Peyer's patch (tissue), 4 donors: ENCODE results near the gene PHLDA3. TPM values are rescaled to one million over a fixed set of nuclear protein-coding genes. Genes with fewer than 3 reads are reported as not detected.
"Not testable (repeated sequence)": the region's sequence is repeated elsewhere in the genome, so short reads cannot be mapped to it uniquely, and the experiment has no call there.

Source experiments
- DNase-seq, 3 donors: peaks; one replicate each; pipeline ENCODE4 v3.0.0-alpha.2; 2017 to 2019
- H3K27ac ChIP-seq, 4 donors: fragments of 200-600 bp; sonication (generic); one replicate each; pipeline ENCODE4 v1.5.1; 2016 to 2019
- H3K27me3 ChIP-seq, 2 donors: fragments of 200-600 bp; sonication (generic); one replicate each; pipeline ENCODE4 v1.5.1; 2019
- H3K36me3 ChIP-seq, 3 donors: fragments of 200-600 bp; sonication (generic); one replicate each; pipeline ENCODE4 v1.5.1; 2016 to 2019
- H3K4me1 ChIP-seq, 4 donors: fragments of 200-600 bp; sonication (generic); one replicate each; pipeline ENCODE4 v1.5.1; 2016 to 2019
- H3K4me3 ChIP-seq, 4 donors: fragments of 200-600 bp; sonication (generic); 1 replicate in 3 of 4; 2 replicates in 1 of 4; pipeline ENCODE4 v1.5.1; 2016 to 2019; ENCODE audit warnings: mild to moderate bottlenecking in 1 of 4
- H3K9me3 ChIP-seq, 4 donors: fragments of 200-600 bp; sonication (generic); one replicate each; pipeline ENCODE4 v1.5.1; 2016 to 2019; ENCODE audit warnings: mild to moderate bottlenecking in 1 of 4
- POLR2A ChIP-seq, 2 donors: fragments of 450-650 bp; IDR thresholded peaks; one replicate each; pipeline ENCODE4 v1.5.1; 2017; ENCODE audit warnings: antibody characterized with exemption in 2 of 2, mild to moderate bottlenecking in 2 of 2, moderate library complexity in 2 of 2
- total RNA-seq, 4 donors: library from RNA; depleted of rRNA; stranded (reverse); fragments of >200 nt; gene quantifications; one replicate each; pipeline ENCODE4 v1.1.0, GENCODE V29; 2016
- TF ChIP-seq, protein P1 (sequence below), 6 experiments: fragments of 450-650 bp in 4 of 6; fragments of 200-600 bp in 2 of 6; sonication (generic) in 1 of 6; IDR thresholded peaks; one replicate each; pipeline ENCODE4 v1.5.1; 2017 to 2019; ENCODE audit warnings: antibody characterized with exemption in 6 of 6, mild to moderate bottlenecking in 3 of 6, moderate library complexity in 1 of 6

PHLDA3 gene
- total RNA-seq, 4 donors from 2014 or later, result 4.4 to 43.7 (median 5.2) TPM

DNA sequence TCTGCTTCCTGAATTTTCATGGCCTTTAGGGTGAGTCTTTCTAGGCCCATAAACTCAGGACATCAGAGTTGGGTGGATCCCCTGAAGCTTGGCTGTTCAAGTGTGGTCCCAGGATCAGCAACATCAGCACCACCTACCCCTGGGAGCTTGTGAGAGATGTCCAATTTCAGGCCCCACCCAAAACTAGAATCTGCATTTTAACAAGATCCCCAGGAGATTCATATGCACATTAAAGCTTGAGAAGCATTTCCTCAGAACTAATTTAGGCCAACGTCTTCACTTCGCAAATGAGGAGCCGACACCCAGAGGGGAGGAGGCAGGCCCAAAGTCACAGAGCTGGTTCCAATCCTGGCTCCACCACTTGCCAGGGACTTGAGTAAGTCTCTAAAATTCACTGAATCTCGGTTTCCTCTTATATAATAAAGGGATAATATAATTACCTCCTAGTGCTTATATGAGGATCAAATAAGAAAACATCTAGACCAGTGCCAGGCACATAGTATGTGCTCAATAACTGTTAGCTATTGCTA lies 10.3 kb upstream of the PHLDA3 start:
- no peak for DNase-seq
- Histone ChIP-seq H3K27me3 (no peaks in the 10 kb centered on the region), H3K4me3 (no peak overlapping the region), H3K36me3 (peaks cover 0 to 10% (median 0%) of the 10 kb centered on the region in 3 donors), H3K27ac (no peak overlapping the region), H3K9me3 (no peaks in the 10 kb centered on the region), H3K4me1 (peaks cover 4 to 36% (median 13%) of the 10 kb centered on the region in 4 donors)
- TF ChIP-seq POLR2A (IDR thresholded peaks at IDR 0.05), result no peak
- TF ChIP-seq, protein P1, sequence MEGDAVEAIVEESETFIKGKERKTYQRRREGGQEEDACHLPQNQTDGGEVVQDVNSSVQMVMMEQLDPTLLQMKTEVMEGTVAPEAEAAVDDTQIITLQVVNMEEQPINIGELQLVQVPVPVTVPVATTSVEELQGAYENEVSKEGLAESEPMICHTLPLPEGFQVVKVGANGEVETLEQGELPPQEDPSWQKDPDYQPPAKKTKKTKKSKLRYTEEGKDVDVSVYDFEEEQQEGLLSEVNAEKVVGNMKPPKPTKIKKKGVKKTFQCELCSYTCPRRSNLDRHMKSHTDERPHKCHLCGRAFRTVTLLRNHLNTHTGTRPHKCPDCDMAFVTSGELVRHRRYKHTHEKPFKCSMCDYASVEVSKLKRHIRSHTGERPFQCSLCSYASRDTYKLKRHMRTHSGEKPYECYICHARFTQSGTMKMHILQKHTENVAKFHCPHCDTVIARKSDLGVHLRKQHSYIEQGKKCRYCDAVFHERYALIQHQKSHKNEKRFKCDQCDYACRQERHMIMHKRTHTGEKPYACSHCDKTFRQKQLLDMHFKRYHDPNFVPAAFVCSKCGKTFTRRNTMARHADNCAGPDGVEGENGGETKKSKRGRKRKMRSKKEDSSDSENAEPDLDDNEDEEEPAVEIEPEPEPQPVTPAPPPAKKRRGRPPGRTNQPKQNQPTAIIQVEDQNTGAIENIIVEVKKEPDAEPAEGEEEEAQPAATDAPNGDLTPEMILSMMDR (IDR thresholded peaks at IDR 0.05), result no peak

DNA sequence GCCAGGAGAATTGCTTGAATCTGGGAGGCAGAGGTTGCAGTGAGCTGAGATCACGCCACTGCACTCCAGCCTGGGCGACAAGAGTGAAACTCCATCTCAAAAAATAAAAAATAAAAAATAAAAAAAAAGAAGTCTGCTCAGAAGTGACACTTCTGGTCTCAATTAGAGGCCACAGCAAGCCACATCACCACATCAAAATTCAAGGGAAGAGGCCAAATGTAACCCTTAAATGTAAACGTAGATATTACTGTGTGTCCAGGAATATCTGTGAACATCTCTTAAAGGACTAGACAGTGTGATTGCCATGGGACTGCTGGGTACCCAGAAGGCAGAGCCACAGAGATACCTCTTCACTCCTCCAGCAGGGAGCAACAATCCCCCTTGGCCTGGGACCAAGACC lies 9.7 kb upstream of the PHLDA3 start:
- H3K27ac ChIP-seq, H3K27me3 ChIP-seq, H3K36me3 ChIP-seq, DNase-seq, H3K4me3 ChIP-seq, H3K9me3 ChIP-seq: not testable (repeated sequence)
- H3K4me1 ChIP-seq, result peaks cover 4 to 36% (median 13%) of the 10 kb centered on the region in 4 donors

DNA sequence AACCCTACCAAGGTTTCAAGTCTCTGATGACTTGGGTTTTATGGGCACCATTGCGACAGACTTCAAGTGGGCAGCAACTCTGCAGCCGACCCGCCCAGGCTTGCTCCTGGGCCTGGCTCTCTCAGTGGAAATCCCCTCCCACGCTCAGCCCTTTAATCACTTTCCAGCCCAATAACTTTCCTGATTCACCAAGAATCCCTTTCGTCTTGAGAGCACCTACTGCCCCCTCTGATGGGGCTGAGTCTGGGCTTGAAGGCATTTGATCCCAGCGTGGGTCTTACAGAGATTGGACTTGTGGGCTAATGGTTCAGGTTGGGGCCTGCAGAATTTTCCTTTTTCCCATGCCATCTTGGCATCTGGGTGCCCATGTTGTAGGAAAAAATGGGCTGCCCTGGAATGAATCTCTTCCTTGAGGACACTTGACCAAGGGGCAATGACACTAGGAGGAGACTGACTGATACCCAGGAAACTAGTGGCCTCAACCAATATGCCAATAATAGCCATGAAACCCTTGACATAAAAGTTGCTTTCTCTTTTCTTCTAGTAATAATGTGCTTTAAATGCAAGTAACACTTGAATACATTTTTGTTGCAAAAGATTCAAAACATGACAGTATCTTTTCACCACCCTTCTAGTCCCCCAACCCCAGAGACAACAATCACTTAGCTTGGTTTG lies 7.8 kb upstream of the PHLDA3 start:
- Histone ChIP-seq H3K27ac (no peak overlapping the region), H3K36me3 (no peaks in the 10 kb centered on the region), H3K4me3 (no peak overlapping the region), H3K27me3 (no peaks in the 10 kb centered on the region), H3K4me1 (peaks cover 4 to 27% (median 10%) of the 10 kb centered on the region in 4 donors), H3K9me3 (no peaks in the 10 kb centered on the region)
- no peak for TF ChIP-seq POLR2A (IDR thresholded peaks at IDR 0.05)
- TF ChIP-seq, protein P1 (IDR thresholded peaks at IDR 0.05), result no peak
- DNase-seq, result no peak

DNA sequence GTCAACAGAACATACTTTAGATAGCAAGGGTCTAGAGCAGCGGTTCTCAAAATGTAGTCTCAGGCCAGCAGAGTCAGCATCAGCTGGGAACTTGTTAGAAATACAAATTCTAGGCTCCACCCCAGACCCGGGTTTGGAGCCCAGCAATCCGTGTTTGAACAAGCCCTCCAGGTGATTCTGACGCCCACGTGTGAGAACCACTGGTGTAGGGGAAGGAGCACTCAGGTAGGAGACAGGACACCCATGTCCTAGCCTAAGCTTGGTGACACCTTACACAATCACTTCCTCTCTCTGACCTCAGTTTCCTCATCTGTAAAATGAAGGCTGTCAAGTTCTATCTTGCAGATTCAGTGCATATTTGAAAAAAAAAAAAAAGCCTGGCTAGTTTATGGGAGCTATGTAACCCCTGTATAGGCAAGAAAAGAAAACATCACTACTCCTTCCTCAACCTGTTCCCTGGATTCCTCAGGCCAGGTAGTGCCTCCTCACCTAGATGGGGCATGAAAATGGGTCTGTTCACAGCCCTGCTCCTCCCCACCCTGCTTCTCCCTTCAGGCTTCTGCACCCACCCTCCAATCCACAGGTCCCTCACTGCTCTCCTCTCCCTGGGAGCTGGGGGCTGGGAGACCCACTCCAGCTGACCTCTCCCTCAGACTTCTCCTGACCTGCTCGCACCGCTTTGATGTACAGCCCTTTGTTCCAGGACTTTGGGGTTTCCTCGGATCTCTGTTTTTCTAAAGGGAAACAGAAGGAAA lies 7.1 kb upstream of the PHLDA3 start:
- DNase-seq, result no peak
- Histone ChIP-seq H3K36me3 (no peaks in the 10 kb centered on the region), H3K27me3 (no peaks in the 10 kb centered on the region), H3K9me3 (no peaks in the 10 kb centered on the region), H3K4me1 (peaks cover 2 to 19% (median 3%) of the 10 kb centered on the region in 4 donors), H3K27ac (no peak overlapping the region), H3K4me3 (no peak overlapping the region)
- no peak for TF ChIP-seq POLR2A (IDR thresholded peaks at IDR 0.05)
- TF ChIP-seq, protein P1 (IDR thresholded peaks at IDR 0.05), result no peak

DNA sequence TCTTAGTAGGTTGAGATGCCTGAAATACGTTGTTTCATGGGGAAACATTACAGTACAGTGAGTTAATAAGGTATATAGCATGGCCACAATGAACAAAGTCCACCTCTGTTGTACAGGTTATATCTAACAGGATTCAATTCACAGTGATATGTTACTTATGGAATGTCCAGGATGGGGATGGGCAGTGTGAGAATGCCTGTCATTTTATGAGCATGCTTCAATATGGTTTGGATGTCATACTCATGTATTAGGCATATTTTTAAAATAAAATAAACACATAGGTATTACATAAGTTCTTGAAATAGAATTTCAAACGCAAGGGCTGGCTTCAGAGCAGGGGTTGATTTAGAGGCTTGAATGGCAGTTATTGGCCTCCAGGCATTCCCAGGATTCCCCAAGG lies 6.1 kb upstream of the PHLDA3 start:
- DNase-seq, result no peak
- Histone ChIP-seq H3K4me1 (peaks cover 0 to 10% (median 0%) of the 10 kb centered on the region in 4 donors), H3K36me3 (no peaks in the 10 kb centered on the region), H3K27me3 (no peaks in the 10 kb centered on the region), H3K27ac (no peak overlapping the region), H3K4me3 (no peak overlapping the region), H3K9me3 (no peaks in the 10 kb centered on the region)
- TF ChIP-seq POLR2A (IDR thresholded peaks at IDR 0.05), result no peak
- TF ChIP-seq, protein P1 (IDR thresholded peaks at IDR 0.05), result no peak

DNA sequence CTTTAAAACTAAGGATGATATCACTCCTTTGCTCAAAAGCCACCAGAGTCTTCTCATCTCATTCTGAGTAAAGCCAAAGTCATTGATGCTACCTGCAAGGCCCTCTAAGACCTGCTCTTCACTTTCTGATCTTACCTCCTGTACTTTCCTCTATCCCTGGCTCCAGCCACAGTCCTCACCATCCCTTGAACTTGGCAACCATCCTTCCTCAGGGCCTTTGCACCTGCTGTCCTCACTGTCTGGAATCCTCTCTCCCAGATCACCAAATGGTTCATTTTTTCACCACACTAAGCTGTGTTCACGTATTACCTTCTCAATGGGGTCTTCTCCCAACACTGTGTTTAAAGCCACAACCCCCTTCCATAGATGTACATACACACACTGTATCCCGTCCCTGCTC lies 4.3 kb upstream of the PHLDA3 start:
- DNase-seq, result no peak
- Histone ChIP-seq H3K27ac (no peak overlapping the region), H3K27me3 (no peaks in the 10 kb centered on the region), H3K36me3 (no peaks in the 10 kb centered on the region), H3K4me1 (peaks cover 0 to 17% (median 4%) of the 10 kb centered on the region in 4 donors), H3K9me3 (no peaks in the 10 kb centered on the region), H3K4me3 (no peak overlapping the region)
- no peak for TF ChIP-seq POLR2A (IDR thresholded peaks at IDR 0.05)
- TF ChIP-seq, protein P1 (IDR thresholded peaks at IDR 0.05), result no peak

DNA sequence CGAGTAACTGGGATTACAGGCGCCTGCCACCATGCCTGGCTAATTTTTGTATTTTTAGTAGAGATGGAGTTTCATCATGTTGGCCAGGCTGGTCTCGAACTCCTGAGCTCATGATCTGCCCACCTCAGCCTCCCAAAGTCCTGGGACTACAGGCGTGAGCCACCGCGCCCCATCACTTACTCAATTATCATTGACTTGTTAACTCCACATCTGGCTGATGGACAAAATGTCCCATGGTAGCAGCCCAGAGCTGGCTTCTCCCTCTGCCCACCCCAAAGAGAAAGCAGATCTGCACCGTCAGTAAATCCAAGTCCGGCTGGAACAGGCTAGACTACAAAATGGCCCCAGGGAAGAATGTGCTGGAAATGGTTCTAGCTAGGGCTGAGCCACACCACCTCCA lies 3.3 kb upstream of the PHLDA3 start:
- H3K4me3 ChIP-seq, DNase-seq, H3K27me3 ChIP-seq, H3K36me3 ChIP-seq, H3K9me3 ChIP-seq, H3K27ac ChIP-seq: not testable (repeated sequence)
- H3K4me1 ChIP-seq, result peaks cover 0 to 17% (median 4%) of the 10 kb centered on the region in 4 donors
